ENCODE measurements around the gene SCMH1. TPM values are rescaled to one million over a fixed set of nuclear protein-coding genes. Genes with fewer than 3 reads are reported as not detected.

SCMH1 gene
- polyA plus RNA-seq (2012; ENCODE audit: low read depth, missing spikeins): 14.3 TPM

DNA sequence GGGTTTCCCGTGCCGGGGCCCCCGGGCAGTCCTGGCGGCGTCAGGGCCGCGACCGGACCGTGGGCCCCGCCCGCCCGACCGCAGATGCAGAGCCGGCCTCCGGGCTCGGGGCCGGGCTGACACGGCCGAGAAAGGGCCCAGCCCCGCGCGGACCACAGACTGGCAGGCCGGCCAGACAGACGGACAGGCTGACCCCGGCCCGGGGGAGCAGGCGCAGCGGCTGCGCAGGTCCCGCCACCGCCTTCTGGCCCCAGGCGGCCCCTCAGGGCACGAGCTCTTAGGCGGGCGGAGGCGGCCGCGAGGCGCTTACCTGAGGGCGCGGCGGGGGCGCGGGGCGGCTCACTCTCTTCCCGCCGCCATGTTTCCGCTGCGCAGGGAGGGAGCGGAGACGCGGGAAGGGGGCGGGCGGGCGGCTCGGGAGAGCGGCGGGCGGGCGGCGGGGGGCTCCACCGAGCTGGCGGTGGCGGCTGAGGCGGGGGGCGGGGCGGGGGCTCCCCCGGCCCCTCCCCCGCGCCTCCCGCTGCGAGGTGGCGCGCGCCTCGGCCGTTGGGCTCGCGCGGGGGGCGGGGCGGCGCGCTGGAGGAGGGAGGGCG lies at the start of gene SCMH1:
TSS of gene SCMH1 (minus strand) at position 558 of the 593 bp plus-strand sequence. CDS start 56,173 bp downstream, outside the sequence.
- TF ChIP-seq POU2F2 (IDR thresholded peaks at IDR 0.05; ENCODE audit: low read depth, low read length) (no peak), TAF1 (IDR thresholded peaks at IDR 0.05; ENCODE audit: low read depth, low read length) (peak; percentile 19; the same call in 1 of the 2 replicates)
- DNase-seq (ENCODE audit: insufficient read length, low spot score): peak; percentile 76
- peak; percentile 13 for FAIRE-seq

DNA sequence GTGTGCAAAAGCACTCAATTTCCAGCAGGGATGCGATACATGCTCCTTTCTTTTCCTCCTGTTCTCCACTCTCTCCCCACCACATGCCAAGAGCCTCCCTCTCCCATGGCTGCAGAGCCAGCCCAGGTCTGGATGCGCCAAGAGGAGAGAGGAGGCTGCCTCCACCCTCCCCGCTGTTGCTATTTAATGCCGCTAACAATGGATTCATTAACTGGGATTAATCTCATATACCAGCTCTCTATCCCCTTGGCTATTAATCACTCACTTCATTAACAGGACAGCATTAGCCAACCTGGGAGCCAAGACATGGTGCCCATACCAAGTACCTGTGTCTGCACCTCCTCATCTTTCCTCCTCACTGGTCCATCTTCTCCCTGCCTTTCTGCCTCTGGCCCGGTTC lies 49.1 kb upstream of the SCMH1 start:
- DNase-seq (ENCODE audit: insufficient read length, low spot score): no peak
- TF ChIP-seq PAX5 (IDR thresholded peaks at IDR 0.05; ENCODE audit: insufficient read depth, low read length, severe bottlenecking) (no peak), TAF1 (IDR thresholded peaks at IDR 0.05; ENCODE audit: low read depth, low read length) (no peak), POLR2AphosphoS5 (IDR thresholded peaks at IDR 0.05; ENCODE audit: low read depth, low read length) (no peak), SPI1 (IDR thresholded peaks at IDR 0.05; ENCODE audit: low read depth, low read length) (no peak), POLR2A (IDR thresholded peaks at IDR 0.05; ENCODE audit: low read depth, low read length) (no peak), POU2F2 (IDR thresholded peaks at IDR 0.05; ENCODE audit: low read depth, low read length) (no peak)
- FAIRE-seq: no peak

DNA sequence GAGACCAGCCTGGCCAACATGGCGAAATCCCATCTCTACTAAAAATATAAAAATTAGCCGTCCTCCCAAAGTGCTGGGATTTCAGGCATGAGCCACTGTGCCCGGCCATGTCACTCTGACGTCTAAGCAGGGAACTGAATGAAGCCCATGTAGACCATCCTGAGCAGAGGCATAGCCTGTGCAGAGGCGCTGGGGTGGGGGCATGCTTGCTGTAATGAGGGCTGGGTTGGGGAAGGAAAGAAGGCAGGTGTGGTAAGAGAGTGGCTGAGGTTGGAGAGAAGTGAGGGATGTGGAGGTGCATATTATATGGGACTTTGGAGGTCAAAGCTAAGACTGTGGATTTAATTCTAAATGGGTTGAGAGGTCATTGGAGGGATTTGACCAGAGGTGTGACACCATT lies 47.1 kb upstream of the SCMH1 start:
- TF ChIP-seq POU2F2 (IDR thresholded peaks at IDR 0.05; ENCODE audit: low read depth, low read length): no peak
- no peak for TF ChIP-seq TAF1 (IDR thresholded peaks at IDR 0.05; ENCODE audit: low read depth, low read length)
- no peak for TF ChIP-seq SPI1 (IDR thresholded peaks at IDR 0.05; ENCODE audit: low read depth, low read length)
- no peak for TF ChIP-seq PAX5 (IDR thresholded peaks at IDR 0.05; ENCODE audit: insufficient read depth, low read length, severe bottlenecking)
- no peak for TF ChIP-seq POLR2AphosphoS5 (IDR thresholded peaks at IDR 0.05; ENCODE audit: low read depth, low read length)
- no peak for TF ChIP-seq POLR2A (IDR thresholded peaks at IDR 0.05; ENCODE audit: low read depth, low read length)
- FAIRE-seq (no peak), DNase-seq (ENCODE audit: insufficient read length, low spot score) (no peak)

DNA sequence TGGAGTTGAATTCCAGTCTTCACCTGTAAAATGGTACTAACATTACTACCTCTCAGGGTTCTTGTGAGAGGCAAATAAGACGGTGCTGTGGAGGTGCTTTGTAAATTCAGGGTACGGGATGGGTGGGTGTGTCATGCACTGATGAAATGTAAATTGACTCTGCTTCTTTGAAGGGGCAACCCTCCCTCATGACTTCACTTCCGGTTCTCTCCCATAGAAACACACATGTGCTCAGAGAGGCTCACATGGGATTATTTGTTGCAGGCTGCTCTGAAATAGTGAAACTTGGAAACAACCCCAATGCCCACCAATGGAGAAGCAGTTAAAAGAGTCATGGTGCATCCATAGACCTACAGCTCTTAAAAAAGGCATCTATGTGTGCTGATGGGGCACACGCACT lies 44.9 kb upstream of the SCMH1 start:
- DNase-seq (ENCODE audit: insufficient read length, low spot score) (no peak), FAIRE-seq (no peak)
- TF ChIP-seq POLR2AphosphoS5 (IDR thresholded peaks at IDR 0.05; ENCODE audit: low read depth, low read length) (no peak), POU2F2 (IDR thresholded peaks at IDR 0.05; ENCODE audit: low read depth, low read length) (no peak)

DNA sequence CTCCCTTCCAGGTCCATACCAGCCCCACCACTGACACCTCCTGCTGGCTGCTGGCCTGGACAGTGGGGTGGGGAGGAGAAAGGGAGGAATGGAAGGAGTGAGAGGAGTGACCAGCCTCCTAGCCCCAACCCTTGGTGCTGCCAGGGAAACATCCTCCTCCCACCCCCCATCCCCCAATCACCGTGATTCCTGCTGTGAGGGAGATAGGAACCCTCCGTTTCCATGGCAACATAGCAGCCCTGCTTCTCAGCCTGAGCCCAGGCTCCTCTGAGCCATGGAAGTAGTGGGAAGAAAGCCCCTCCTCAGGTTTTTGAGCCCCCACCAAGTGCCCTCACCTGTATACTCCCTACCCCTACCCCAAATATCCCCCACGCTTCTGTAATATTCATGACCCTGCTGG lies 44.4 kb upstream of the SCMH1 start:
- no peak for FAIRE-seq
- no peak for DNase-seq (ENCODE audit: insufficient read length, low spot score)
- TF ChIP-seq POLR2AphosphoS5 (IDR thresholded peaks at IDR 0.05; ENCODE audit: low read depth, low read length) (no peak), POLR2A (IDR thresholded peaks at IDR 0.05; ENCODE audit: low read depth, low read length) (no peak), TAF1 (IDR thresholded peaks at IDR 0.05; ENCODE audit: low read depth, low read length) (no peak), SPI1 (IDR thresholded peaks at IDR 0.05; ENCODE audit: low read depth, low read length) (no peak), PAX5 (IDR thresholded peaks at IDR 0.05; ENCODE audit: insufficient read depth, low read length, severe bottlenecking) (no peak), POU2F2 (IDR thresholded peaks at IDR 0.05; ENCODE audit: low read depth, low read length) (no peak)

DNA sequence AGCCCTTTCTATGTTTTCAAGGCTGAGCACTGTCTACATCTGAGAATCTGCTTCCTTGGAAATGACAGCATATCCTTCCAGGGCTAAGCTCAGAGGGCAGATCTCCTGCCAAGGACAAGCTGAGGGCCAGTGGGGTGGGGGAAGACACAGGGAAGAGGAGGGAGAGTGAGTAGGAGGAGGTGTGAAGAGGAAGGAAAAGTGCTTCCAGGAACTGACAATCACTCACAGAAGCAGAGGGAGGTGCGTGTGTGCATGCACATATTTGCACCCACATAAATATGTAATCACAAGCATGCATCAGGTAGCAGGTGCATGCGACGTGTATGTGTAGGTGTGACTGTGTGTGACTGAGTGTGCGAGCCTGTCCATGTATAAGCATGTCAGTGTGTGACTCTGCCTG lies 43.7 kb upstream of the SCMH1 start:
- no peak for DNase-seq (ENCODE audit: insufficient read length, low spot score)
- TF ChIP-seq SPI1 (IDR thresholded peaks at IDR 0.05; ENCODE audit: low read depth, low read length) (no peak), POLR2A (IDR thresholded peaks at IDR 0.05; ENCODE audit: low read depth, low read length) (no peak), PAX5 (IDR thresholded peaks at IDR 0.05; ENCODE audit: insufficient read depth, low read length, severe bottlenecking) (no peak), POLR2AphosphoS5 (IDR thresholded peaks at IDR 0.05; ENCODE audit: low read depth, low read length) (no peak), TAF1 (IDR thresholded peaks at IDR 0.05; ENCODE audit: low read depth, low read length) (no peak), POU2F2 (IDR thresholded peaks at IDR 0.05; ENCODE audit: low read depth, low read length) (no peak)
- FAIRE-seq: no peak

DNA sequence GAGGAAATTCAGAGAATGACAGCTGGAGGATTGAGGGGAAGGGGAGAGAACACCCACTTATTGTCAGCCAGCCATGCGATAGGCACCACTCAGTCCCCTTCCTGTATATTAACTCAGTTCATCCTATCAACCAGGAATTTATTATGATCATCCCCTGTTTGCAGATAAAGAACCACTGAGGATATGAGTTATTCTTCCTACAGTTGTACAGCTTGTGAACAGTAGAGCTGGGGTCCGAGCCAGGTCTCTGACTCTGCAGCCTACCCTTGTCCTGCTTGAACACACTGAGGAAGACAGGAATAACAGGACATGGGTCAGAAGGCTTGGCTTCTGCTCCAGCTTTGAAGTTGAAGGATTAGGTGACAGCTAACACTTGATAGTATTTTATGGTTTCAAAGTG lies 42.0 kb upstream of the SCMH1 start:
- FAIRE-seq: no peak

DNA sequence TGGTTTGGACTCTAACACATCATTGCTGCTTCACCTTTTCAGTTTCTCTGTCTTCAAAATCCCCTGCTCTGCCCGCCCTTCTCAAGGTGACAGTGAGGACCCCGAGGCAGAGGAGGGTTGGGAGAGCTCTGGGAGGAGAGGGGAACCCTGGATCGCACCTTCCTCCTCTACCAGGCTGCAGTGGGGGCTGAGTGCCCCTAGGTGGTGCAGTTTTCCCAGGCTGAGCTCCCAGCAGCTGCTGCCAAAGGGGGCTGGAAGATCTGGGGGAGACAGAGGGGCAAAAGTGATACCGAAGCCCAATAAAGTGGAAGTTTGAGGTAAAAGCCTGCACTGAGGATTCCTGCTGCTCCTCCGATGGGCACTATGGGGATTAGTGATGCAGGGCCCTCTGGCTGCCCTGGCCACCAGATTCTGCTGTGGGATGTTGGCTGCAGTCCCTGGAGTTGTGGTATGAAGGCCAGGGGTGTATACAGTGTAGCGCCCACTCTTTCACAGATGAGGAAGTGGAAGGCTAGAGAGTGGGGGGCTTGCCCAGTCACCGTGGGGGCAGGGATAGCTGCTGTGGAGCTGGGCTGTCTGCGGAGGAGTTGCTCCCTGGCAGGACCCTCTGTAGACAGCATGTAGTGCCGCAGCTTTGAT lies 40.7 kb upstream of the SCMH1 start:
- FAIRE-seq (peak; percentile 77), DNase-seq (ENCODE audit: insufficient read length, low spot score) (peak; percentile 37)
- TF ChIP-seq POLR2A (IDR thresholded peaks at IDR 0.05; ENCODE audit: low read depth, low read length): no peak
- TF ChIP-seq PAX5 (IDR thresholded peaks at IDR 0.05; ENCODE audit: insufficient read depth, low read length, severe bottlenecking): no peak
- TF ChIP-seq TAF1 (IDR thresholded peaks at IDR 0.05; ENCODE audit: low read depth, low read length): no peak
- TF ChIP-seq POLR2AphosphoS5 (IDR thresholded peaks at IDR 0.05; ENCODE audit: low read depth, low read length): no peak
- TF ChIP-seq POU2F2 (IDR thresholded peaks at IDR 0.05; ENCODE audit: low read depth, low read length): no peak
- no peak for TF ChIP-seq SPI1 (IDR thresholded peaks at IDR 0.05; ENCODE audit: low read depth, low read length)

More for the DNA sequence above, 42.0 kb upstream of the SCMH1 start:
- no peak for TF ChIP-seq PAX5 (IDR thresholded peaks at IDR 0.05; ENCODE audit: insufficient read depth, low read length, severe bottlenecking)
- no peak for TF ChIP-seq TAF1 (IDR thresholded peaks at IDR 0.05; ENCODE audit: low read depth, low read length)
- TF ChIP-seq POU2F2 (IDR thresholded peaks at IDR 0.05; ENCODE audit: low read depth, low read length): no peak
- no peak for TF ChIP-seq SPI1 (IDR thresholded peaks at IDR 0.05; ENCODE audit: low read depth, low read length)
- TF ChIP-seq POLR2AphosphoS5 (IDR thresholded peaks at IDR 0.05; ENCODE audit: low read depth, low read length): no peak
- TF ChIP-seq POLR2A (IDR thresholded peaks at IDR 0.05; ENCODE audit: low read depth, low read length): no peak
- DNase-seq (ENCODE audit: insufficient read length, low spot score): no peak

DNA sequence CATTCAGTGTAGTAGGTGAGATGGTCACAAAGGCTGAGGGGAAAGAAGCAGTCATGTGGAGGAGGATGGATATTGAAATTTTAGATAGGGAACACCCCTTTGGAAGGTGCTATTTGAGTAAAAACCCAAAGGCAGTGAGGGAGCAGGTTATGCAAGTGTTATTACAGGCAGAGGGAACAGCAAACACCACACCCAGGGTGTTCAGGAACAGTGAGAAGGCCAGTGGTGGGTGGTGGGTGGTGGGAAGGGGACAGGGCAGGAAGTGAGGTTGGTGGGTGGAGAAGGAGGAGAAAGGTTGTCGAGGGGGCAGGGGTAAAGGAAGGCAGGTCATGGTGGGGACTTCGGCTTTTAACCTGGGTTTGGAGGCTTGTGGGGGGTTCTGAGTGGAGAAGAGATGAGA lies 39.2 kb upstream of the SCMH1 start:
- DNase-seq (ENCODE audit: insufficient read length, low spot score): no peak
- FAIRE-seq: no peak
- no peak for TF ChIP-seq POLR2A (IDR thresholded peaks at IDR 0.05; ENCODE audit: low read depth, low read length)
